PC-3 (cell line): ENCODE data around the gene SCAMP3. TPM values are rescaled to one million over a fixed set of nuclear protein-coding genes. Genes with fewer than 3 reads are reported as not detected.

Experiments
- ATAC-seq: fragments of 200-7000 bp; cut with Tn5 transposase; 2 replicates; pipeline ENCODE4 v1.9.1; 2020; ENCODE audit warnings: mild to moderate bottlenecking, moderate library complexity
- BruUV-seq: library from RNA; stranded (reverse); fragments of 400-500 nt; replicated peaks from 2 replicates; lab custom pipeline; 2021; lab: Mats Ljungman, UMichigan
- CTCF ChIA-PET: fragments of 300-600 bp; sonication (Branson Sonifier 250); formaldehyde crosslinking; loops from one replicate; lab custom pipeline; 2022; ENCODE audit warnings: antibody characterized with exemption; lab: Charles Lee
- POLR2A ChIA-PET: fragments of 300-600 bp; sonication (Branson Sonifier 250); formaldehyde crosslinking; loops from one replicate; lab custom pipeline; 2022; ENCODE audit warnings: antibody characterized with exemption; ENCODE audit not compliant: unreplicated experiment; lab: Charles Lee
- DNase-seq: peaks from one replicate; pipeline ENCODE4 v3.0.0-alpha.2; 2015
- H2AFZ ChIP-seq: fragments of 300-600 bp; sonication (generic); 2 replicates; pipeline ENCODE4 v1.6.0; 2016; ENCODE audit warnings: antibody characterized with exemption, low read length
- H3F3A ChIP-seq: fragments of 300-600 bp; sonication (generic); one replicate; pipeline ENCODE4 v1.6.0; 2017; ENCODE audit warnings: antibody characterized with exemption, low read length, control low read depth, mild to moderate bottlenecking; ENCODE audit not compliant: unreplicated experiment
- H3K27ac ChIP-seq: fragments of 300-600 bp; sonication (generic); 2 replicates; pipeline ENCODE4 v1.5.1; 2016; ENCODE audit warnings: mild to moderate bottlenecking, low read length
- H3K27me3 ChIP-seq: fragments of 300-600 bp; sonication (generic); 2 replicates; pipeline ENCODE4 v1.6.1; 2016; ENCODE audit warnings: low read length, mixed read lengths
- H3K36me3 ChIP-seq: fragments of 300-600 bp; sonication (generic); 2 replicates; pipeline ENCODE4 v1.6.1; 2016; ENCODE audit warnings: low read depth, mixed run types, low read length, mixed read lengths
- H3K4me1 ChIP-seq: fragments of 300-600 bp; sonication (generic); 2 replicates; pipeline ENCODE4 v1.5.1; 2016; ENCODE audit warnings: low read length; ENCODE audit not compliant: insufficient read depth
- H3K4me2 ChIP-seq: fragments of 300-600 bp; sonication (generic); 2 replicates; pipeline ENCODE4 v1.6.0; 2016; ENCODE audit warnings: low read length
- H3K4me3 ChIP-seq: fragments of 300-600 bp; sonication (generic); 2 replicates; pipeline ENCODE4 v1.5.1; 2016; ENCODE audit warnings: mild to moderate bottlenecking, low read length, mixed read lengths
- H3K79me2 ChIP-seq: fragments of 300-600 bp; sonication (generic); 2 replicates; pipeline ENCODE4 v1.6.1; 2017; ENCODE audit warnings: low read length, mixed read lengths
- H3K9ac ChIP-seq: fragments of 300-600 bp; sonication (generic); 2 replicates; pipeline ENCODE4 v1.6.0; 2016; ENCODE audit warnings: mild to moderate bottlenecking, low read length
- H3K9me2 ChIP-seq: fragments of 300-600 bp; sonication (generic); replicated peaks from 2 replicates; pipeline ENCODE4 v1.6.1; 2016; ENCODE audit warnings: mixed run types, low read length, mixed read lengths
- H3K9me3 ChIP-seq: fragments of 300-600 bp; sonication (generic); 2 replicates; pipeline ENCODE4 v1.6.1; 2016; ENCODE audit warnings: low read length, mixed read lengths
- H4K20me1 ChIP-seq: fragments of 300-600 bp; sonication (generic); 2 replicates; pipeline ENCODE4 v1.6.1; 2016; ENCODE audit warnings: low read length, mixed read lengths
- CTCF ChIP-seq: fragments of 300-600 bp; sonication (generic); conservative IDR thresholded peaks from 2 replicates; pipeline ENCODE4 v1.5.1; 2017; ENCODE audit warnings: antibody characterized with exemption, low read depth, mild to moderate bottlenecking, low read length
- EZH2 ChIP-seq: fragments of 300-600 bp; sonication (generic); IDR thresholded peaks from one replicate; pipeline ENCODE4 v1.6.1; 2017; ENCODE audit warnings: antibody characterized with exemption, mild to moderate bottlenecking, low read length; ENCODE audit not compliant: unreplicated experiment
- EZH2phosphoT487 ChIP-seq: fragments of 300-600 bp; sonication (generic); IDR thresholded peaks from 2 replicates; pipeline ENCODE4 v1.6.1; 2018; ENCODE audit warnings: mild to moderate bottlenecking, antibody characterized with exemption, low read length, borderline replicate concordance
- intact Hi-C: fragments of 100-400 bp; cut with micrococcal nuclease; formaldehyde crosslinking; loops from 2 replicates; pipeline ENCODE4 v1.9.0; 2023
- total RNA-seq: library from RNA; depleted of rRNA; stranded (reverse); fragments of >200 nt; gene quantifications from 2 replicates; pipeline ENCODE4 v1.2.3, GENCODE V29; 2014

The SCAMP3 gene
- total RNA-seq, 1 experiment from 2014 or later, result 219 TPM

GRCh38 chr1:155244368-155245162 lies 17.6 kb downstream of the SCAMP3 start:
- POLR2A ChIA-PET, result interaction anchor here (0.6 to 1.1 kb wide), 2 partner anchors 37 to 360 kb away, joined by 8 read pairs; partner anchors contain the start of gene THBS3

GRCh38 chr1:155242805-155243358 lies 19.3 kb downstream of the SCAMP3 start:
- H3K4me3 ChIP-seq, result peak overlapping the region; percentile 77
- no peaks in the 10 kb centered on the region for H3K27me3 ChIP-seq
- no peaks in the 10 kb centered on the region for H3K9me2 ChIP-seq
- ChIA-PET CTCF (interaction anchor here (0.7 kb wide), 1 partner anchor 36 kb away, joined by 4 read pairs; no protein-coding TSS in a partner anchor), POLR2A (no interaction called here)
- BruUV-seq, result no TSS peak
- no peaks in the 10 kb centered on the region for H4K20me1 ChIP-seq
- DNase-seq (no peak), ATAC-seq (no peak)
- peak overlapping the region; percentile 71; the same call in 1 of the 2 replicates for H3K9ac ChIP-seq
- H3K9me3 ChIP-seq, result no peaks in the 10 kb centered on the region
- no peaks in the 10 kb centered on the region for H3F3A ChIP-seq
- H3K27ac ChIP-seq, result no peak overlapping the region
- peaks cover 8% of the 10 kb centered on the region; the same call in 1 of the 2 replicates for H3K36me3 ChIP-seq
- no peak overlapping the region for H2AFZ ChIP-seq
- H3K4me2 ChIP-seq, result peak overlapping the region; percentile 87
- intact Hi-C loops, result loop anchor here (5.0 kb wide), 1 partner anchor 36 kb away; the partner anchor contains the start of genes MTX1 and THBS3
- H3K4me1 ChIP-seq, result peaks cover 27% of the 10 kb centered on the region
- H3K79me2 ChIP-seq, result peaks cover 11% of the 10 kb centered on the region
- TF ChIP-seq CTCF, result no peak
- TF ChIP-seq EZH2, result no peak
- TF ChIP-seq EZH2phosphoT487, result no peak

More at GRCh38 chr1:155244368-155245162, 17.6 kb downstream of the SCAMP3 start:
- Histone ChIP-seq H3K27me3 (no peaks in the 10 kb centered on the region), H3K4me1 (peaks cover 27% of the 10 kb centered on the region), H3K27ac (peak overlapping the region; percentile 54), H3K4me3 (peak overlapping the region; percentile 77), H3K9me2 (no peaks in the 10 kb centered on the region), H3K9me3 (no peaks in the 10 kb centered on the region), H3K79me2 (peaks cover 11% of the 10 kb centered on the region), H4K20me1 (no peaks in the 10 kb centered on the region), H3F3A (no peaks in the 10 kb centered on the region), H3K36me3 (peaks cover 15% of the 10 kb centered on the region; the same call in 1 of the 2 replicates), H3K4me2 (peak overlapping the region; percentile 87), H2AFZ (peak overlapping the region; percentile 88), H3K9ac (peak overlapping the region; percentile 71)
- peak; percentile 99 for DNase-seq
- CTCF ChIA-PET, result interaction anchor here (0.7 kb wide), 1 partner anchor 55 kb away, joined by 3 read pairs; no protein-coding TSS in a partner anchor
- ATAC-seq, result peak; percentile 91
- intact Hi-C loops, result loop anchor here (2.0 to 5.0 kb wide), 2 partner anchors 37 to 64 kb away; partner anchors contain the start of genes FDPS, MTX1 and THBS3
- BruUV-seq, result TSS peak; percentile 41
- TF ChIP-seq EZH2 (no peak), CTCF (peak; percentile 23)
